ENCODE measurements around the gene INPP5A.

GRCh38 chr10:132701099-132701845 is 163.7 kb downstream of the INPP5A start:
- TF ChIP-seq CTCF (IDR thresholded peaks at IDR 0.05) = no peak
- no peak for TF ChIP-seq POLR2AphosphoS5 (IDR thresholded peaks at IDR 0.05)
- no peak for TF ChIP-seq POLR2A (IDR thresholded peaks at IDR 0.05)
